ENCODE data around the gene MLN.

DNA sequence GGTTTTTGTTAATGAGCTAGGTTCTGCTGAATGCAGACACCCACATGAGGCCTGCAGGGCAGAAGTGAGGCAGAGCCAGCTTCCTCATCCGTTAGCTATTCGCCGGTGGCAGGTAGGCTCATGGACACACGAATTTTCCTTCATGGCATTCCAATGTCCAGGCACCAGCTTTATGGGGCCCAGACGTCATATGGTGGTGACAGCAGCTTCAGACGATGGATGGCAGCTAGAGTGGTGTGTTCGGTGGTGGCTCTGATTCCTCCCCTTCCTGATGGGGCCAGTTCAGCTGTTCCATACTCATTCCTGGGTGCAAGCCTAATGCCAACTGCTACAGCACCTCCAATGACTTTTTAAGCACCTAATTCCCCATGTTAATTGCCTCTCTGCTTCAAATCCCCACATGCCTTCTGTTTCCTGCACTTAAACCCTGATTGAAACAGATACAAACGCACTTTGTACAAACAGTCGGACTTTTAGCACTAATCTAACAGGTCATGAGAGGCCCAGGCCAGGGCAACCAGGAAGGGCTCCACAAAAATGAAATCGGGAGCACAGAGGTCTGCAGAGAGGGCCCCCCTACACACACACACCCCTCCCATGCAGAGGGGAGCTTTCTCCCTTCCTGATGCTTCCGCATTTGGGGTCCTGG lies 35.7 kb upstream of the MLN start:
- no peak for TF ChIP-seq CTCF (conservative IDR thresholded peaks at IDR 0.05; ENCODE audit: low read depth, low read length)
- TF ChIP-seq USF2 (IDR thresholded peaks at IDR 0.05; ENCODE audit: low read depth, low read length) = no peak
- TF ChIP-seq, protein P1, sequence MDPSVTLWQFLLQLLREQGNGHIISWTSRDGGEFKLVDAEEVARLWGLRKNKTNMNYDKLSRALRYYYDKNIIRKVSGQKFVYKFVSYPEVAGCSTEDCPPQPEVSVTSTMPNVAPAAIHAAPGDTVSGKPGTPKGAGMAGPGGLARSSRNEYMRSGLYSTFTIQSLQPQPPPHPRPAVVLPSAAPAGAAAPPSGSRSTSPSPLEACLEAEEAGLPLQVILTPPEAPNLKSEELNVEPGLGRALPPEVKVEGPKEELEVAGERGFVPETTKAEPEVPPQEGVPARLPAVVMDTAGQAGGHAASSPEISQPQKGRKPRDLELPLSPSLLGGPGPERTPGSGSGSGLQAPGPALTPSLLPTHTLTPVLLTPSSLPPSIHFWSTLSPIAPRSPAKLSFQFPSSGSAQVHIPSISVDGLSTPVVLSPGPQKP (IDR thresholded peaks at IDR 0.05; ENCODE audit: borderline replicate concordance, low read depth, low read length) = no peak
- TF ChIP-seq RFX5 (IDR thresholded peaks at IDR 0.05; ENCODE audit: low read depth, low read length) = no peak
- TF ChIP-seq RCOR1 (IDR thresholded peaks at IDR 0.05; ENCODE audit: insufficient replicate concordance, low read length) = no peak
- TF ChIP-seq POLR2A (IDR thresholded peaks at IDR 0.05; ENCODE audit: low read depth, low read length) = no peak
- no peak for TF ChIP-seq RAD21 (IDR thresholded peaks at IDR 0.05; ENCODE audit: low read length)
- no peak for TF ChIP-seq SMC3 (IDR thresholded peaks at IDR 0.05; ENCODE audit: low read depth, low read length)
- TF ChIP-seq MXI1 (IDR thresholded peaks at IDR 0.05; ENCODE audit: borderline replicate concordance, low read depth, low read length) = no peak
- TF ChIP-seq CEBPB (IDR thresholded peaks at IDR 0.05; ENCODE audit: low read depth, low read length) = no peak
- no peak for TF ChIP-seq MAFK (IDR thresholded peaks at IDR 0.05; ENCODE audit: low read depth, low read length)
- no peak for TF ChIP-seq MAZ (IDR thresholded peaks at IDR 0.05; ENCODE audit: borderline replicate concordance, low read depth, low read length)
- TF ChIP-seq BHLHE40 (IDR thresholded peaks at IDR 0.05; ENCODE audit: low read depth, low read length) = no peak
- no peak for TF ChIP-seq CHD1 (IDR thresholded peaks at IDR 0.05; ENCODE audit: low read depth, low read length)
